DND-41 (cell line): ENCODE results near the gene FABP3.

Source experiments
- EZH2 ChIP-seq: IDR thresholded peaks from 3 replicates; pipeline ENCODE4 v1.6.1; 2012; ENCODE audit warnings: borderline replicate concordance, low read depth, mild to moderate bottlenecking, moderate library complexity, low read length, inconsistent platforms; ENCODE audit not compliant: severe bottlenecking
- TF ChIP-seq, protein P1 (sequence below): IDR thresholded peaks from 2 replicates; pipeline ENCODE4 v1.5.1; 2012; ENCODE audit warnings: borderline replicate concordance, low read length, moderate library complexity, mild to moderate bottlenecking; ENCODE audit not compliant: poor library complexity, severe bottlenecking; ENCODE audit errors: extremely low read depth

- TF ChIP-seq, protein P1, sequence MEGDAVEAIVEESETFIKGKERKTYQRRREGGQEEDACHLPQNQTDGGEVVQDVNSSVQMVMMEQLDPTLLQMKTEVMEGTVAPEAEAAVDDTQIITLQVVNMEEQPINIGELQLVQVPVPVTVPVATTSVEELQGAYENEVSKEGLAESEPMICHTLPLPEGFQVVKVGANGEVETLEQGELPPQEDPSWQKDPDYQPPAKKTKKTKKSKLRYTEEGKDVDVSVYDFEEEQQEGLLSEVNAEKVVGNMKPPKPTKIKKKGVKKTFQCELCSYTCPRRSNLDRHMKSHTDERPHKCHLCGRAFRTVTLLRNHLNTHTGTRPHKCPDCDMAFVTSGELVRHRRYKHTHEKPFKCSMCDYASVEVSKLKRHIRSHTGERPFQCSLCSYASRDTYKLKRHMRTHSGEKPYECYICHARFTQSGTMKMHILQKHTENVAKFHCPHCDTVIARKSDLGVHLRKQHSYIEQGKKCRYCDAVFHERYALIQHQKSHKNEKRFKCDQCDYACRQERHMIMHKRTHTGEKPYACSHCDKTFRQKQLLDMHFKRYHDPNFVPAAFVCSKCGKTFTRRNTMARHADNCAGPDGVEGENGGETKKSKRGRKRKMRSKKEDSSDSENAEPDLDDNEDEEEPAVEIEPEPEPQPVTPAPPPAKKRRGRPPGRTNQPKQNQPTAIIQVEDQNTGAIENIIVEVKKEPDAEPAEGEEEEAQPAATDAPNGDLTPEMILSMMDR, result no peak
- no peak for TF ChIP-seq EZH2
These were observed 1.1 kb upstream of the FABP3 start for GRCh38 chr1:31373897-31374486.
